ENCODE results near the gene KIF24.

KIF24 gene

GRCh38 chr9:34282096-34282495 is 47.0 kb downstream of the KIF24 start:
- DNase-seq (ENCODE audit: low spot score in 2 of 2): no peak
- Mint-ChIP-seq H3K27ac (no peak overlapping the region), H3K4me3 (no peak overlapping the region), H3K27me3 (no peaks in the 10 kb centered on the region), H3K36me3 (no peaks in the 10 kb centered on the region), H3K4me1 (no peaks in the 10 kb centered on the region), H3K9me3 (no peaks in the 10 kb centered on the region)
- no peak for ATAC-seq (ENCODE audit: low read depth)

GRCh38 chr9:34279411-34279810 is 49.7 kb downstream of the KIF24 start:
- no peaks in the 10 kb centered on the region for H3K4me1 Mint-ChIP-seq
- H3K27ac Mint-ChIP-seq: no peak overlapping the region
- H3K9me3 Mint-ChIP-seq: no peaks in the 10 kb centered on the region
- no peak overlapping the region for H3K4me3 Mint-ChIP-seq
- H3K36me3 Mint-ChIP-seq: no peaks in the 10 kb centered on the region
- no peaks in the 10 kb centered on the region for H3K27me3 Mint-ChIP-seq
- DNase-seq (ENCODE audit: low spot score in 2 of 2): no peak
- ATAC-seq (ENCODE audit: low read depth): no peak

Data from memory B cell (primary cell).